Spleen (tissue), 7 donors: ENCODE measurements around the gene AIF1L.

Experiments used
- CTCF ChIP-seq, 11 experiments: fragments of 200-600 bp in 7 of 11; fragments of 450-650 bp in 4 of 11; sonication (generic) in 4 of 11; IDR thresholded peaks in 8 of 11; conservative IDR thresholded peaks in 3 of 11; 1 replicate in 7 of 11; 2 replicates in 4 of 11; pipeline versions ENCODE4 v1.4.0 to v1.8.0; 2016 to 2021; ENCODE audit warnings: antibody characterized with exemption in 11 of 11, inconsistent platforms in 4 of 11, mild to moderate bottlenecking in 1 of 11
- POLR2A ChIP-seq, 3 donors: fragments of 450-650 bp; IDR thresholded peaks; one replicate each; pipeline ENCODE4 v1.5.1; 2017; ENCODE audit warnings: antibody characterized with exemption in 3 of 3, mild to moderate bottlenecking in 1 of 3
- POLR2AphosphoS5 ChIP-seq, 3 donors: sonication (generic); formaldehyde crosslinking; IDR thresholded peaks; one replicate each; pipeline ENCODE4 v1.5.1; 2017; ENCODE audit warnings: antibody characterized with exemption in 3 of 3
- donor health status: DM: no; HTN: no; CAD: no; lungs with moderate emphysema.
- donor health status: DM: no; HTN: no; CAD: no.
- donor health status: DM: no; HTN: no; CAD: no.

- no peak for TF ChIP-seq CTCF (IDR thresholded peaks at IDR 0.05 in 8 of 11, conservative IDR thresholded peaks at IDR 0.05 in 3 of 11)
- TF ChIP-seq POLR2AphosphoS5 (IDR thresholded peaks at IDR 0.05): no peak
- no peak for TF ChIP-seq POLR2A (IDR thresholded peaks at IDR 0.05)
These were observed 57.3 kb downstream of the AIF1L start for GRCh38 chr9:131153595-131153994.
